ENCODE measurements around the gene ERICH2.

ERICH2 gene

DNA sequence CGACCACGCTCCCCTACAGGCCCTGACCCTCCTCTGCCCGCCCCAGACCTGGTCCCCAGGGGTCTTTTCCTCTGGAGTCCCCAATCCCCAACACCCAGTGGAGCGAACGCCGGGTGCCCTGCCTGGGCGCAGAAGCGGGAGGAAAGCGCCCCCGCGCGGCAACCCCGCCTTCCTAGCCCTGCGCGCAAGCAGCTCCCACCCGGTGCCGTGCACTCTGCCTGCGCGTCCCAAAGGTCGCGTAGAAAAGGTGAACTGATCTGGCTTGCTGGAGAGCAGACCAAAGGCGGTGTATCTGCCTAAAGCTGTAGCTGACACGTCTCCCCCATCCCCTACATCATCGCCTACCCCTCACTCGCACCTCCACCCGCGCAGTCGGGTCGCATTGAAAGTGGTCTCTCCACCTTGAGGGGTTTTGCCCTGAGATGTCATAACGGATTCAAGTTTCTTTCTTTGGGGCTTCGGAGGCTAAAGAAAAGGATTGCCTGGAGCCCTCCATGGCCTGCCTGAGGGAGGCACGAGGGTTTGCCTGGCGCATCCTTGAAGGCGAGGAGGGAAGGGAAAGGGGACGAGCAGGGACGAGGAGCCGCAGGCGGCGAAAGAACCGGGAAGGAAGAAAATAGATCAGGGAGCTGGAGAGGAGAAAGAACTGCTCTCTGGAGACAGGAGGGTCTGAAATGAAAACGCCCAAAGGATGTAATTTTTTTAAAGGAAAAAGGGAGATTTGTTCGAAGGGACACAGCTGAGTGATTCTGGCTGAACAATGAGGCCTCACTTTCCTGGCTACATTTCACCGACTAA is 52.3 kb downstream of the ERICH2 start:
- Histone ChIP-seq H3K27ac (peak overlapping the region in 1 of 2 donors; percentile 64), H3K4me1 (peaks cover 0 to 64% (median 51%) of the 10 kb centered on the region in 4 donors), H3K9me3 (no peaks in the 10 kb centered on the region), H3K4me3 (peak overlapping the region; percentile 42 to 58), H3K36me3 (no peaks in the 10 kb centered on the region), H3K27me3 (peaks cover 2 to 50% of the 10 kb centered on the region in 2 donors)
- DNase-seq, result no peak
- intact Hi-C loops (cut with DNase I; ENCODE audit: low total_unique reads), result no loop called here
- TF ChIP-seq, protein P1, sequence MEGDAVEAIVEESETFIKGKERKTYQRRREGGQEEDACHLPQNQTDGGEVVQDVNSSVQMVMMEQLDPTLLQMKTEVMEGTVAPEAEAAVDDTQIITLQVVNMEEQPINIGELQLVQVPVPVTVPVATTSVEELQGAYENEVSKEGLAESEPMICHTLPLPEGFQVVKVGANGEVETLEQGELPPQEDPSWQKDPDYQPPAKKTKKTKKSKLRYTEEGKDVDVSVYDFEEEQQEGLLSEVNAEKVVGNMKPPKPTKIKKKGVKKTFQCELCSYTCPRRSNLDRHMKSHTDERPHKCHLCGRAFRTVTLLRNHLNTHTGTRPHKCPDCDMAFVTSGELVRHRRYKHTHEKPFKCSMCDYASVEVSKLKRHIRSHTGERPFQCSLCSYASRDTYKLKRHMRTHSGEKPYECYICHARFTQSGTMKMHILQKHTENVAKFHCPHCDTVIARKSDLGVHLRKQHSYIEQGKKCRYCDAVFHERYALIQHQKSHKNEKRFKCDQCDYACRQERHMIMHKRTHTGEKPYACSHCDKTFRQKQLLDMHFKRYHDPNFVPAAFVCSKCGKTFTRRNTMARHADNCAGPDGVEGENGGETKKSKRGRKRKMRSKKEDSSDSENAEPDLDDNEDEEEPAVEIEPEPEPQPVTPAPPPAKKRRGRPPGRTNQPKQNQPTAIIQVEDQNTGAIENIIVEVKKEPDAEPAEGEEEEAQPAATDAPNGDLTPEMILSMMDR (IDR thresholded peaks at IDR 0.05), result no peak

- H3K27me3 ChIP-seq, result peaks cover 2 to 45% of the 10 kb centered on the region in 2 donors
- H3K36me3 ChIP-seq, result no peaks in the 10 kb centered on the region
- DNase-seq, result no peak
- H3K9me3 ChIP-seq, result no peaks in the 10 kb centered on the region
- peak overlapping the region; percentile 42 to 58 for H3K4me3 ChIP-seq
- TF ChIP-seq, protein P1 (IDR thresholded peaks at IDR 0.05), result no peak
- peak overlapping the region in 1 of 2 donors; percentile 64 for H3K27ac ChIP-seq
- H3K4me1 ChIP-seq, result peaks cover 0 to 56% (median 44%) of the 10 kb centered on the region in 4 donors
- intact Hi-C loops (cut with DNase I; ENCODE audit: low total_unique reads), result no loop called here
Measured at GRCh38 chr2:170823088-170823897, 53.1 kb downstream of the ERICH2 start.

DNA sequence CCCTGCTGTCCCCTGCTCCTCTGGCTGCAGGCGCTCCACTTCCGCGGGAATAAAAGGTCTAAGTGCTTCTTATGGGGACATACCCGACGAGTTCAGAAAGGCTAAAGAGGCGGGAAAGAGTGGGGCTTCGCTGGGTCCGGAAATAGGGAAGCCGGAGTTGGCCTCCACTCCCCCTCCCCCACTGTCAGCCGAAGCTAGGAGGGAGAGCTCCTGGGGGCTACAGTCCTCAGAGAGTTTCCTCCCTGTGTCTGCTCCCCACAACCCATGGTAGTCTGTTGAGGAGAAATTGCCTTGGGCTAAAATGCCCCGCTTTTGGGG is 53.7 kb downstream of the ERICH2 start:
- H3K27me3 ChIP-seq, result peaks cover 2 to 39% of the 10 kb centered on the region in 2 donors
- intact Hi-C loops (cut with DNase I; ENCODE audit: low total_unique reads), result no loop called here

DNA sequence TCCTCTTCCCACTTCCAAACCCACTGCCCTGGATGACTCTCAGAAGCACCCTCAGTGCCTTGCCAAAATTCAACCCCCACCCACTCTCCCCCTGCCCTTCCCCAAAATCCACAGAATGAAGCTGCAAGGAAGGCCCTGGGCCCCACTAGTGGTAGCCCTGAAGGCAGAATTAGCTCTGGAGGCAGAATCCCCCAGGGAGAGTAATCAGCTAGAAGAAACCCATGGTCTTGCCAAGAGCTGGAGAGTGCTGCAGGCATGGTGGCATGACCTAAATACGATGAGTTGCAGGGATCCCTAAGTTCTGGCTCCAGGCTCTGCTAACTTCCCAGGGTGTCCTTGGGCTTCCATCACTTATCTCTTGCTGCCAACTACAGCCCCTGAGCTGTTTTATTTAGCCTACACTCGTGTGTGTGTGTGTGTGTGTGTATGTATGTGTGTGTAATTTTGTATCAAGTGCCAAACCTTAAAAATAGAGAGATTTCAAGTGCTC is 54.4 kb downstream of the ERICH2 start:
- H3K27ac ChIP-seq, result no peak overlapping the region
- H3K27me3 ChIP-seq, result peaks cover 2 to 32% of the 10 kb centered on the region in 2 donors
- H3K36me3 ChIP-seq, result no peaks in the 10 kb centered on the region
- peaks cover 0 to 50% (median 38%) of the 10 kb centered on the region in 4 donors for H3K4me1 ChIP-seq
- intact Hi-C loops (cut with DNase I; ENCODE audit: low total_unique reads), result no loop called here
- H3K4me3 ChIP-seq, result no peak overlapping the region
- no peak for DNase-seq
- TF ChIP-seq, protein P1 (IDR thresholded peaks at IDR 0.05), result no peak
- no peaks in the 10 kb centered on the region for H3K9me3 ChIP-seq

More for the DNA sequence above, 53.7 kb downstream of the ERICH2 start:
- Histone ChIP-seq H3K4me3 (peak overlapping the region; percentile 42 to 58), H3K4me1 (peaks cover 0 to 50% (median 39%) of the 10 kb centered on the region in 4 donors), H3K9me3 (no peaks in the 10 kb centered on the region), H3K27ac (peak overlapping the region in 1 of 2 donors; percentile 64), H3K36me3 (no peaks in the 10 kb centered on the region)
- no peak for DNase-seq
- TF ChIP-seq, protein P1 (IDR thresholded peaks at IDR 0.05), result no peak

DNA sequence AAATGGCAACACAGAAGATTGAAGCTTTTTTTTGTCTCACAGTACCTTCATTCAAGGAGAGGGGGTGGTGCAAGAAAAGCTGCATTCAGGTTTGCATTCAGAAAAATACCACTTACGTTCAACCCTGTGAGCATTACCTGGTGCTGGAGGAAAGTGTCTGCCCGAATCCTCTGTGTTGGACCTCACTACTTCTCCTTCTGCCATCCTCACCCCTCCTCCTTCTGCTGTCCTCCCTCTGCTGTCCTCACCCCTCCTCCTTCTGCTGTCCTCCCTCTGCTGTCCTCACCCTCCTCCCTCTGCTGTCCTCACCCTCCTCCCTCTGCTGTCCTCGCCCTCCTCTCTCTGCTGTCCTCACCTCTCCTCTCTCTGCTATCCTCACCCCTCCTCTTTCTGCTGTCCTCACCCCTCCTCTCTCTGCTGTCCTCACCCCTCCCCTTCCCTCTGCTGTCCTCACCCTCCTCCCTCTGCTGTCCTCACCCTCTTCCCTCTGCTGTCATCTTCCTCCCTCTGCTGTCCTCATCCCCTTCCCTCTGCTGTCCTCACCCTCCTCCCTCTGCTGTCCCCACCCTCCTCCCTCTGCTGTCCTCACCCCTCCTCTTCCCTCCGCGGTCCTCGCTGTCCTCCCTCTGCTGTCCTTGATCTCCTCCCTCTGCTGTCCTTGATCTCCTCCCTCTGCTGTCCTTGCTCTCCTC is 57.8 kb downstream of the ERICH2 start:
- Histone ChIP-seq H3K9me3 (no peaks in the 10 kb centered on the region), H3K27me3 (peaks cover 0 to 8% of the 10 kb centered on the region in 2 donors), H3K27ac (no peak overlapping the region), H3K36me3 (peaks cover 0 to 10% (median 0%) of the 10 kb centered on the region in 3 donors), H3K4me3 (no peak overlapping the region), H3K4me1 (peaks cover 0 to 17% (median 10%) of the 10 kb centered on the region in 4 donors)
- intact Hi-C loops (cut with DNase I; ENCODE audit: low total_unique reads), result no loop called here
- DNase-seq, result no peak
- TF ChIP-seq, protein P1 (IDR thresholded peaks at IDR 0.05), result no peak
